ENCODE measurements around the gene SAMD11. TPM values are rescaled to one million over a fixed set of nuclear protein-coding genes. Genes with fewer than 3 reads are reported as not detected.

Gene SAMD11
- total and polyA plus RNA-seq, 10 donors, result 7.5 to 37.0 (median 18.9) TPM

DNA sequence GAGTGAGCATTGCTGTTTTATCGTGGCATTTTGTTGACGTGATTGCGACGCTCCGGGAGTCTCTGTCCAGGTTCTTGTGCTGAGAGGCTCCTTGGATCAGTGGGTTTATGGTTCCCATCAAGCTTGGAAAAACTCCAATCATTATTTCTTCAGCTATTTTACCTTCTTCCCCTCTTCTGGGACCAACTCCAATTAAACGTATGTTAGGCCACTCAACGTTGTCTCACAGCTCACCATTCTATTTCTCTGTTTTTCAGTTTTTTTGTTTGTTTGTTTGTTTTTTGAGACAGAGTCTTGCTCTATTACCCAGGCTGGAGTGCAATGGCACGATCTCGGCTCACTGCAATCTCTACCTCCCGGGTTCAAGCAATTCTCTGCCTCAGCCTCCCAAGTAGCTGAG is 68.2 kb downstream of the SAMD11 start:
- peaks cover 0 to 17% (median 11%) of the 10 kb centered on the region in 8 donors for H3K9me3 ChIP-seq
- no peak overlapping the region for H3K4me3 ChIP-seq
- H3K36me3 ChIP-seq, result no peaks in the 10 kb centered on the region
- H3K4me1 ChIP-seq, result peaks cover 0 to 12% (median under 1%) of the 10 kb centered on the region in 6 donors
- no peak for DNase-seq
- 92 to 96% (median 95%) methylated on average over 10 of the region's 10 CpGs for WGBS, 5 donors
- H3K27me3 ChIP-seq (replicated peaks in 1 of 7), result peaks cover 0 to 75% (median 8%) of the 10 kb centered on the region in 7 donors
- no peak overlapping the region for H3K27ac ChIP-seq
- intact Hi-C loops (cut with DNase I; ENCODE audit: low total_unique reads), result no loop called here
- TF ChIP-seq, protein P1, sequence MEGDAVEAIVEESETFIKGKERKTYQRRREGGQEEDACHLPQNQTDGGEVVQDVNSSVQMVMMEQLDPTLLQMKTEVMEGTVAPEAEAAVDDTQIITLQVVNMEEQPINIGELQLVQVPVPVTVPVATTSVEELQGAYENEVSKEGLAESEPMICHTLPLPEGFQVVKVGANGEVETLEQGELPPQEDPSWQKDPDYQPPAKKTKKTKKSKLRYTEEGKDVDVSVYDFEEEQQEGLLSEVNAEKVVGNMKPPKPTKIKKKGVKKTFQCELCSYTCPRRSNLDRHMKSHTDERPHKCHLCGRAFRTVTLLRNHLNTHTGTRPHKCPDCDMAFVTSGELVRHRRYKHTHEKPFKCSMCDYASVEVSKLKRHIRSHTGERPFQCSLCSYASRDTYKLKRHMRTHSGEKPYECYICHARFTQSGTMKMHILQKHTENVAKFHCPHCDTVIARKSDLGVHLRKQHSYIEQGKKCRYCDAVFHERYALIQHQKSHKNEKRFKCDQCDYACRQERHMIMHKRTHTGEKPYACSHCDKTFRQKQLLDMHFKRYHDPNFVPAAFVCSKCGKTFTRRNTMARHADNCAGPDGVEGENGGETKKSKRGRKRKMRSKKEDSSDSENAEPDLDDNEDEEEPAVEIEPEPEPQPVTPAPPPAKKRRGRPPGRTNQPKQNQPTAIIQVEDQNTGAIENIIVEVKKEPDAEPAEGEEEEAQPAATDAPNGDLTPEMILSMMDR (IDR thresholded peaks at IDR 0.05 in 8 of 11, conservative IDR thresholded peaks at IDR 0.05 in 3 of 11), result no peak

DNA sequence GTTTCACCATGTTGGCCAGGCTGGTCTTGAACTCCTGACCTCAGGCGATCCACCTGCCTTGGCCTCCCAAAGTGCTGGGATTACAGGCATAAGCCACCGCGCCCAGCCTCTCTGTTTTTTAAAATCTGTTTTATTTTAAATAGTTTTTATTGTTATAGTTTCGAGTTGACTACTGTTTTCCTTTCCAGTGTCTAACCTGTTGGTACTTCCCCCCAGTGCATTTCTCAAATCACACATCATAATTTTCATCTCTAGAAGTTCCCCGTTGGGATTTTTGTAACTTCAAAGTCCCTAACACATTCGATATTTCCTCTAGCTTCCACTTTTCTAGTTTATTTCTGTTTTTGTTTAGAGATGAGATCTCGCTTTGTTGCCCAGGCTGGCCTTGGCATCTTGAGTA is 68.6 kb downstream of the SAMD11 start:
- 66 to 84% (median 75%) methylated on average over 7 of the region's 7 CpGs for WGBS, 5 donors

DNA sequence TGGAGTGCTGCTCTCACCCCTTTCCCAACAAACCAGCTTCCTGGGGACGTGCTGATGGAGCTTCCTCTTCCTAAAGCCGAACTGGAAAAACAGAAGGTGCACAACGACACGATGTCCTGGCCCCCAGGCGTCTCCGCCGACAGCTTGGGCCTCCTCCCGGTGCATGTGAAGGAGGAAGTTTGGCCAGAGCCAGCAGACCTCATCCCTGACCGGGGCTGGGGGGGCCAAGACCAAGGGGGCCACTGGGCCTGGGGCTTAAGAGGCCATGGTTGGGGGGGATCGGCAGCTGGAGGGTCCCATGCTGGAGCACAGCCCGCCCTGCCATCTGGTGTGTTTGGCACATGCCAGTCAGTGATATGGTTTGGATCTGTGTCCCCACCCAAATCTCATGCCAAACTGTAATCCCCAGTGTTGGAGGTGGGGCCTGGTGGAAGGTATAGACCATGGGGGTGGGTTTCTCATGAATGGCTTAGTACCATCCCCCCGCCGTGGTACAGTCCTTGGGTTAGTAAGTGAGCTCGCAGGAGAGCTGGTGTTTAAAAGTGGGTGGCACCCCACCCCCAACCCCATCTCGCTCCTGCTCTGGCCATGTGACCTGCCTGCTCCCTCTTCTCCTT is 69.8 kb downstream of the SAMD11 start:
- H3K36me3 ChIP-seq, result peaks cover 0 to 5% (median 0%) of the 10 kb centered on the region in 6 donors
- peak; percentile 69 for DNase-seq
- no peak overlapping the region for H3K27ac ChIP-seq
- peaks cover 6 to 84% (median 24%) of the 10 kb centered on the region in 7 donors for H3K27me3 ChIP-seq (replicated peaks in 1 of 7)
- H3K4me3 ChIP-seq, result no peak overlapping the region
- WGBS, 5 donors, result 57 to 74% (median 68%) methylated on average over 14 to 15 of the region's 15 CpGs
- peaks cover 0 to 17% (median 11%) of the 10 kb centered on the region in 8 donors for H3K9me3 ChIP-seq
- intact Hi-C loops (cut with DNase I; ENCODE audit: low total_unique reads), result no loop called here
- H3K4me1 ChIP-seq, result peaks cover 0 to 28% (median 13%) of the 10 kb centered on the region in 6 donors
- TF ChIP-seq POLR2A (IDR thresholded peaks at IDR 0.05) (no peak), POLR2AphosphoS5 (IDR thresholded peaks at IDR 0.05) (no peak)
- TF ChIP-seq, protein P1 (IDR thresholded peaks at IDR 0.05 in 8 of 11, conservative IDR thresholded peaks at IDR 0.05 in 3 of 11), result no peak

More for the DNA sequence above, 68.6 kb downstream of the SAMD11 start:
- no peak overlapping the region for H3K27ac ChIP-seq
- peaks cover 0 to 77% (median 13%) of the 10 kb centered on the region in 7 donors for H3K27me3 ChIP-seq (replicated peaks in 1 of 7)
- DNase-seq, result no peak
- no peak overlapping the region for H3K4me3 ChIP-seq
- intact Hi-C loops (cut with DNase I; ENCODE audit: low total_unique reads), result no loop called here
- TF ChIP-seq POLR2A (IDR thresholded peaks at IDR 0.05) (no peak), POLR2AphosphoS5 (IDR thresholded peaks at IDR 0.05) (no peak)
- TF ChIP-seq, protein P1 (IDR thresholded peaks at IDR 0.05 in 8 of 11, conservative IDR thresholded peaks at IDR 0.05 in 3 of 11), result no peak
- peaks cover 0 to 17% (median 11%) of the 10 kb centered on the region in 8 donors for H3K9me3 ChIP-seq
- no peaks in the 10 kb centered on the region for H3K36me3 ChIP-seq
- peaks cover 0 to 17% (median 3%) of the 10 kb centered on the region in 6 donors for H3K4me1 ChIP-seq

Small RNA genes within 50 kb of the gene (small RNA-seq; reads per million reads assigned to genes)
- gene AL645608.4, result 0 reads per million in 4 donors

Other genes starting within 250 kb of the SAMD11 start
- 1 to 10 TPM in 1 of 7 donors, under 1 TPM in 2, not detected in 4; 0.55 to 1.3 (median 0.70) TPM for gene OR4F16, start 237.3 kb upstream of the SAMD11 start, total RNA-seq
- not detected for gene OR4F16, start 237.3 kb upstream of the SAMD11 start, polyA plus RNA-seq
- gene NOC2L, start 35.3 kb downstream of the SAMD11 start, total RNA-seq, result 10 to 100 TPM; 26.2 to 61.1 (median 44.7) TPM
- gene NOC2L, start 35.3 kb downstream of the SAMD11 start, polyA plus RNA-seq, result 10 to 100 TPM; 46.6 to 73.4 (median 52.8) TPM
- 10 to 100 TPM; 12.0 to 21.5 (median 18.7) TPM for gene KLHL17, start 36.7 kb downstream of the SAMD11 start, total RNA-seq
- gene KLHL17, start 36.7 kb downstream of the SAMD11 start, polyA plus RNA-seq, result 10 to 100 TPM; 14.1 to 31.6 (median 26.0) TPM
- 1 to 10 TPM in 5 of 7 donors, under 1 TPM in 2; 0.65 to 2.2 (median 1.1) TPM for gene PLEKHN1, start 42.6 kb downstream of the SAMD11 start, total RNA-seq
- under 1 TPM; 0.17 to 0.80 (median 0.63) TPM for gene PLEKHN1, start 42.6 kb downstream of the SAMD11 start, polyA plus RNA-seq
- gene PERM1, start 58.2 kb downstream of the SAMD11 start, total RNA-seq, result under 1 TPM in 3 of 7 donors, not detected in 4; 0.39 to 0.85 (median 0.60) TPM
- gene PERM1, start 58.2 kb downstream of the SAMD11 start, polyA plus RNA-seq, result under 1 TPM; 0.20 to 0.80 (median 0.21) TPM
- 10 to 100 TPM in 5 of 7 donors, 1 to 10 TPM in 2; 3.8 to 39.0 (median 15.4) TPM for gene HES4, start 76.2 kb downstream of the SAMD11 start, total RNA-seq
- 10 to 100 TPM; 20.8 to 64.3 (median 27.8) TPM for gene HES4, start 76.2 kb downstream of the SAMD11 start, polyA plus RNA-seq
- gene ISG15, start 89.6 kb downstream of the SAMD11 start, total RNA-seq, result 10 to 100 TPM; 23.3 to 93.8 (median 51.0) TPM
- gene ISG15, start 89.6 kb downstream of the SAMD11 start, polyA plus RNA-seq, result 100 to 1,000 TPM; 131 to 230 (median 163) TPM
- 10 to 100 TPM; 10.6 to 27.2 (median 16.9) TPM for gene AGRN, start 96.2 kb downstream of the SAMD11 start, total RNA-seq
- 10 to 100 TPM in 1 of 3 donors, 1 to 10 TPM in 2; 4.6 to 16.3 (median 5.6) TPM for gene AGRN, start 96.2 kb downstream of the SAMD11 start, polyA plus RNA-seq
- not detected for gene RNF223, start 150.4 kb downstream of the SAMD11 start, total RNA-seq
- not detected for gene RNF223, start 150.4 kb downstream of the SAMD11 start, polyA plus RNA-seq
- gene C1orf159, start 192.2 kb downstream of the SAMD11 start, total RNA-seq, result 10 to 100 TPM; 12.1 to 22.5 (median 18.7) TPM
- 10 to 100 TPM in 2 of 3 donors, 1 to 10 TPM in 1; 8.5 to 25.7 (median 24.1) TPM for gene C1orf159, start 192.2 kb downstream of the SAMD11 start, polyA plus RNA-seq
- under 1 TPM in 2 of 7 donors, not detected in 5; 0.17 to 0.34 TPM for gene TTLL10, start 250.0 kb downstream of the SAMD11 start, total RNA-seq
- under 1 TPM in 2 of 3 donors, not detected in 1; 0.02 to 0.03 TPM for gene TTLL10, start 250.0 kb downstream of the SAMD11 start, polyA plus RNA-seq

Data from spleen (tissue), 11 donors.